G401 (cell line): ENCODE measurements around the gene SFXN5. TPM values are rescaled to one million over a fixed set of nuclear protein-coding genes. Genes with fewer than 3 reads are reported as not detected.

Experiments
- DNase-seq: peaks from one replicate; pipeline ENCODE4 v3.0.0-alpha.2; 2015; ENCODE audit warnings: low spot score
- in situ Hi-C: cut with HindIII; loops from 2 replicates; pipeline ENCODE4 v1.10.0; 2016; ENCODE audit warnings: low sequenced_read_pairs, mixed read lengths
- total RNA-seq: library from RNA; depleted of rRNA; stranded (reverse); fragments of >200 nt; shearing (Covaris generic); gene quantifications from 2 replicates; pipeline ENCODE4 v1.2.3, GENCODE V29; 2014

The SFXN5 gene
- total RNA-seq, 1 experiment from 2014 or later, result 24.6 TPM

DNA sequence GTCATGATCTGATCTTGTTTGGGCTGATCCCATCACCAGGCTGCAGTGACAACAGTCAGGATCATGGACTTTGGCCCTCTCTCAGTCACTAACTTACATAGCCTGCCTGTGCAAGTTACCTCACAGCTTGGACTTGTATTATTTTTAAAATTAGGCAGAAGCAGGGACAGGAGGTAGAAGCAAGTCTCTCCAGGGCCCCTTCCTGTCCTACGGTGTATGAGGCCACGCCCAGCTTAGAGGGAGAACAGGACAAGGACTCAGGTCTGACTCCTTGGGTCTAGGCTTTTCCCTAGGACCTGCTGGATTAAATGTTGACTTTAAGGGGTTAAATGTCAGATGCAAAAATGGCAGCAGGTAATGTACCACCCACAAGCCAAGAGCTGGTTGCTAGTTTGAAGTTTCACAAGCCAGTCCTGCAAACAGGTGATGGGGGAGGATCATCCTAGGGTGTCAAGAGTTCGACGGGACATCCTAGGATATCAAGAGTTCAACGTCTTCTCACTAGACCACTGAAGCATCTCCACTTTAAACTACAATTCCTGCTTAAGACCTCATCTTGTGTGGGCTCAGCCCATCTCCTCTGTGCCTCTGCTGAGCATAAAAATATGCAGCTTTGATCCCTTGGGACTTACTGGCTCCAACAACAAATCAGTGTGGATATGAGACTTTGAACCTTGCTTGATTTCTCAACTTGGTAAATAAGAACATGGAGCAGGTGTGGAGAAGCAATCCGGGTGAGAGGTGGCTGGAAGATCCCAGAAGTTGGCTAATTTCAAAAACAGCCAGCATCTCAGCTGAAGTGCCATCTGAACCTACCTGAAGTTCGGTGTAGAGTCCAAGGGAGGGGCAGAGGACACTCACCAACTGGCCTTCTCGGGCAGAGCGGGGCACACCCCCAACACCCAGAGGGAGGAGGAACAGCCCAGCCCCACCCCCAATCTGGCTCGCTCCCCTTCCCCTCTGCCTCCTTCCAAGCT lies 39.5 kb downstream of the SFXN5 start:
- DNase-seq, result no peak

DNA sequence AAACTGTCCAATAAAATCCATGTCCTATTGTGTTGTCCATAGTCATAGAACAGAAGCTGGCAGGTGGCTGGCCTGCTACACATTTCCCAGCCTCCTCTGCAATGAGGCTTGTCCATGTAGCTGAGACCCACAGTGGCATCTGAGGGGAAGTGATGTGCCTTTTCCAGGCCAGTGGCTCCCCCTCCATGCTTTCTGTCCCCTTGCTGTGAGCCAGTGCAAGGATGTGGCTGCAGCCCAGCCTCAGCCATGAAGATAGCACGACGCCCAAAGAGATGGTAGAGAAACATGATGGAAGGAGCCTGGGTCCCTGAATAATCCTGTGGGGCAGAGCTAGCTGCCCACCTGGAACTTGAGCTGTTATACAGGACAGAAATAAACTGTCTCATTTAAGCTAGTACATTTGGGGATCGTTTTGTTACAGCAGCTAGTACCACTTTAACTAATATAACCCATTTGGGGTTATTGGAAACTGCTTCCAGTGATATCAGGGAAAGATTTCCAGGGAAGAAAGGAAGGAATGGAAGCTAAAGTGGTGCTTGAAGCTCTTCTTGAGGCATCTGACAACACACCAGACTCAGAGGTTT lies 40.3 kb downstream of the SFXN5 start:
- in situ Hi-C loops, result no loop called here
- no peak for DNase-seq

More for the DNA sequence above, 39.5 kb downstream of the SFXN5 start:
- in situ Hi-C loops, result no loop called here

DNA sequence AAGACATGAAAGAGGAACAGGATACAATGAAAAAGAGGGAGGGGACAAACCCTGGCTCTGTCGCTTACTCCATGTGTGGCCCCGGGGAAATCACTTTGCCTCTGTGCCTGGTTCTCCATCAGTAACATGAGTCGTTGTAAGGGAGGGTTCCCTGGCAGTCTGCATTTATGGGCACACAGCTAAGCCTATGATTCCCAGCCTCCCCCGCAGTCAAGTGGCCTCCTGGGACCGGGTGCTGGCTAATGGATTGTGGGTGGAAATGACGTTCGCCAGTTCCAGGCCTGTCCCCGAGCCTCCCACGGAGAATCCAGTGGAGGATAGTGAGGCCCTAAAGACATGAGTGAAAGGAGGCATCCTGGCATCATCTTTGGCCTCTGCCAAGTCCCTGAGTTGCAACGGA lies 42.7 kb downstream of the SFXN5 start:
- in situ Hi-C loops, result no loop called here
- no peak for DNase-seq

DNA sequence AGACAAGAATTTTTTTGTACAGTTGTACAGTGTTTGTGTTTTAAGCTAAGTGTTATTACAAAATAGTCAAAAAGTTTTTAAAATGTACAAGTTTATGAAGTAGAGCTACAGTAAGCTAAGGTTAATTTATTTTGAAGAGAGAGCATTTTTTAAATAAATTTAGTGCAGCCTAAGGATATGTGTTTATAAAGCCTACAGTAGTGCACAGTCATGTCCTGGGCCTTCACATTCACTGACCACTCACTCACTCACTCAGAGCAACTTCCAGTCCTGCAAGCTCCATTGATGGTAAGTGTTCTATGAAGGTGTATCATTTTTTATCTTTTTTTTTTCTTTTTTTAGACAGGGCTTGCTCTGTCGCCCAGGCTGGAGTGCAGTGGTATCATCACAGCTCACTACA lies 44.2 kb downstream of the SFXN5 start:
- DNase-seq, result no peak
- in situ Hi-C loops, result no loop called here

DNA sequence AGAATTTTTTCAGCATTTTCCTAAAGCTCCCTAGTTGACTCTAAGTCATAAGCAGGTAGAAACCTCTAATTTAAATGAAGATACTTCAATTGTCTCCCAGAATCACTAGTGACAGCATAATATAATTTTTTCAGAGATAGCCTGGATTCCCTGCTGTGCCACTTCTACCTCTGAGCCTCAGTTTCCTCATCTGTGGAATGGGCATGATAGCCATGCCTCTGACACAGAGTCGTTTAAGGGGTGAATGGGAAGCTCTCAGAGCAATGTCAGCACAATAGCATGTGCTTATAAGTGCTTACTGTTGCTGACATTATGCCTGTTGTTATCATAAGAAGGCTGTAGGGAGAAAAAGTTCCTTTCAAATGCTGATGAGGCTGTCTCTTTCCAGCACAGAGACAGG lies 48.0 kb downstream of the SFXN5 start:
- no peak for DNase-seq
- in situ Hi-C loops, result no loop called here

DNA sequence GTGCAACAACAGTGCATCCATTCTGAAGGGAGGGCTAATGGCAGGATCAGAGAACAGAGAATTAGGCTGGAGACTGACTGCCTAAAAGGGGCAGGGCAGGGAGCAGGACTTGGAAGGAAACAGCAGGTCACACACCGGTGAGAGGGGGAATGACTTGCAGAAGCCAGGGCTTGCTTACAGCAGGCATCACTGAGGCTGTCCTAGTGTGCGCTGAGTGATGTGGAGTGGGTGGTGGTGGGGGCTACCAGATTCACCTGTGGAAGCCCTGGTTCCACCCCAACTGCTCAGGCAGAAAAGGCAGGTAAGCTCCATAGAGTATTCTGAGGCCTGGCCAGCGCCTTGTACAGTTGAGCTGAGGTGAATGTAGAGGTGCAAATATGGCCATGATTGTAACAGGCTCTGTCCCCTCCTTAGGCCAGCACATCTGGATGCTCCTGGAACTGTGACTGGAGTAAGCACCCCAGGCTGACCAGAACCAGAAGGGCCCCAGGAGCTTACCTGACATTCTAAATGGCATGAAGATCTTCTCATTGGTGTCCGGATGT lies 49.4 kb downstream of the SFXN5 start:
- in situ Hi-C loops, result no loop called here
- DNase-seq, result no peak

DNA sequence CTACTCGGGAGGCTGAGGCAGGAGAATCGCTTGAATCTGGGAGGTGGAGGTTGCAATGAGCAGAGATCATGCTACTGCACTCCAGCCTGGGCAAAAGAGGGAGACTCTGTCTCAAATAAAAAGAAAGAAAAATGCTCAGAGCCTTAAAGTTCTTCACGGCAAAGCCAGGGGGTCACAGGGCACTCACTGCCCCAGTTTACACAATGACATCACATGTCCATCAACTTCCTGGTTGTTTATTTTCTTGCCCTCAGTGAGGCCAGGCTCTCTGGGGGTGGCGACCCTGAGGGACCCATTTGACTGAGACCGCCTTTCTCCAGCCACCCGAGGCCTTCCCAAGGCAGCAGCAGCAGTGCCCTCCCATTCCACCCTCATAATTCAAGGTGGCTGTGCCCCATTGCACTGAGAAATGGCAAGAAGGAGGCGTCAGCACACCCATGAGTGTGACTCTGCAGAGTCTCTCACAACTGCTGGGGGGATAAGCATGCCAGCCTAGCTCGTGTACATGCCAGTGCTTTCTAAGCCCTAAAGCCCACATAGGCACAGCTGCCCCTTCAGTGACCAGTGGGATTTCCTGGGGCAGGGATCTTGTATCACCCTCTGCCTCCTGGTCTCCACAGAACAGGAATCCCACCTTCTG lies 50.0 kb downstream of the SFXN5 start:
- in situ Hi-C loops, result no loop called here
- no peak for DNase-seq

DNA sequence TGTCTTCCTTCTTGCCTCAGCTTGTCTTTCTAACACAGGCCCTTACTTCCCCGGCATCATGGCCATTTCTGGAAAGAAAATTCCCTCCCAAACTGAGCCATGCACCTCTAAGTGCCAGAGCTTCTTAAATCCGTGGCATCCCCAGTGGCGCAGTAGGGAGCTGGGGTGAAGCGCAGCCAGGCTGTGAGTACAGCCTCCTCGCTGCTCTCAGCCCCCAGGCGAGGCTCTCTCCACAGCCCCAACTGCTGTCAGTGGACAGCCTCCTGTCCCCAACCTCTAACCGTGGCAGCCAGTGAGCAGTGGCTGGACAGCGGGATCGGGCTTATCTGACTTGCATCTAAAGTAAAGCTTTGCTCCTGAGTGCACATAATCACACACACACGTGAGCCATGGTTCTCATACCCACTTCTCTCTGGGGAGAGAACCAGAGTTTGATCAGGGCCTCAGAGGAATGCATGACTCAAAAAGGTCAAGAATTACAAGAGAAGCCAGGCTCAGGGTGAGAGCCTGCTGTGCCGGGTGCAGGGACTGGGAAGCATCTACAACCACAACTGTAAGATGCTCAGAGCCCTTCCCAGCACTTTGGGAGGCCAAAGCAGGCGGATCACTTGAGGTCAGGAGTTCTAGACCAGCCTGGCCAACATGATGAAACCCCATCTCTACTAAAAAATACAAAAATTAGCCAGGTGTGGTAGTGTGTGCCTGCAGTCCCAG lies 50.7 kb downstream of the SFXN5 start:
- DNase-seq, result no peak
- in situ Hi-C loops, result no loop called here

DNA sequence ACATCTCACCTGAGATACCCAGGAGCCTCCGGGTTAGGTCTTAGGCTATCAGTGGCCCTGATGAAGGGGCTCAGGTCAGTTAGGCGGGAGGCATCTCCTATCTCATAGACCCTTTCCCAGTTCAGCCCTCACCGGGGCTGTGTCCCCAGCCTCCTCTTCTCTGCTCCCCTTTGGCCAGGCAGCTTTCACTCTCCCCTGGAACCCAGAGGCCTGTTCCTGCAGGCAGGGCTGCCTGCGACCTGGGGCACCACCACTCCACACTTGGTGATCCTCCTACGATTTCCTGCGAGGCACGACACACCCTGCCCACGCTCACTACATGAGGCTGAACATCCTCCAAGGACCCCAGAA lies 51.2 kb downstream of the SFXN5 start:
- no peak for DNase-seq
- in situ Hi-C loops, result no loop called here

DNA sequence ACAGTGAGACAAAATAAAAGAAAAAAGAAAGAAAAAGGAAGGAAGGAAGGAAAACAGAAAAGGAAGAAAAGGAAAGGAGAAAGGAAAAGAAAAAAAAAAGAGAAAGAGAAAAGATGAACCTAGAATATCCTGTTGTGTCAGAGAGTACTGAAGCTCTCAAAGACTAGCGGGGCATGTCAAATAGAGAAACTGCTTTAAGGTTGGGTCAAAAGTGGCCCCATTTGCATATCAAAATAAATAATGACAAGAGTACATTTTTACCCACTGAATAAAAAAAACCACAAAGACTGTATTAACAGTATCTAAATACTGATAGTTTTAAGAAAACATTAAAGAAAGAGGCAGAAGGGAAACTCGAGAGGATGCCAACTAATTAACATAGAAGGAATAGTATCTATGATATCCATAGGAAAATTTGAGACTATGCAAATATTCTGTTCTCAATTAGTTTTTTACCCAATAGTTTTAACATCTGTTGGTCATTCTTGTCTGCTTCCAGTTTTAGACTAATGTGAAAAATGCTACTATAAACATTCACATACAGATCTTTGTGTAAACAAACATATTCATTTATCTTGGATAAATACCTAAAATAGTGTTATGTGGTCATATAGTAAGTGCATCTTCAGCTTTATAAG lies 53.2 kb downstream of the SFXN5 start:
- in situ Hi-C loops, result no loop called here
- no peak for DNase-seq

DNA sequence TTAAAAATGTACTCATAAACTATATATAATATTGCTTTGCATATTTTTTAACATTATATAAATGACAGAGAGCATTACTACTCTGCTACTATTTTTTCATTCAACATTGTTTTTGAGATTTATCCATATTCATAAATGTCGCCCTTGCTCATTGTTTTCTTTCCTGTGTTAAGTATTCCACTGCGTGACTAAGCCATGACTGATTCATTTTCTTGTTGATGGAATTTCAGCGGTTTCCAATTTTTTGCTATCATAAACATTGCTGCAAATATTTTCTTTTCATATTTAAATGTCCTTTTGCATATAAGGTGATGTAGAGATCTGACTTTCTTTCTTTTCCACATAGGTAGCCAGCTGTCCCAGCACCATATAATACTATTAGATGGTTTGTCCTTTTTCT lies 57.6 kb downstream of the SFXN5 start:
- DNase-seq, result no peak
- in situ Hi-C loops, result no loop called here

DNA sequence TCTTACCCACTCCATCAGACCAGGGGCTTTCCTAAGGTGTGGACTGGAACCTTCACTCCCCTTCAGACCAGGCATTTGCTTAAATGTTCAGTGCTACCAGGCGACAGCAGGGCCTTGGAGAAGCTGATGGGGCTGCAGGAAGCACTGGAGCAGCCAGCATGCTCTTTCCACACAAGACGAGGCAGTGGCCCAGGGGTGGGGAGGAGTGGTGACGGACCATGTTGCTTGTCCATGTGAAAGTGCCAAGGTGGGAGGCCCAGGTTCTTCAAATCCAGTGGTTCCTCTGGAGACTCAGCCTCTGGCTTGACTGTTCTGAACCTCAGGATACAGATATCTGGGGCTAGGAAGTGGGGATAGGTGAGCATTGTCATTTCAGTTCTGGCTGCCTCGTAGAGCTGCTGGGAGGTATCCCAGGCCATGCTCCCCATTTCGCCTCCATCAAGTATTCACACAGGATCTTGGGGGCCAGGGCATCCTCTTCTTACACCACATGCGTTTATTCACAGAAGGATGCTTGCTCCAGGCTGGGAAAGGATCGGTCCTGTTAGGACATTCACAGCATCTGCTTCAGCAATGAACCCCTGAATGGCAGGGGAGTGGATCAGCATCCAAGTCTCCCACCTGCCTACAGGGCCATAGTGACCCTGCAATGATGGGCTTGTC lies 62.2 kb downstream of the SFXN5 start:
- in situ Hi-C loops, result no loop called here
- DNase-seq, result no peak

DNA sequence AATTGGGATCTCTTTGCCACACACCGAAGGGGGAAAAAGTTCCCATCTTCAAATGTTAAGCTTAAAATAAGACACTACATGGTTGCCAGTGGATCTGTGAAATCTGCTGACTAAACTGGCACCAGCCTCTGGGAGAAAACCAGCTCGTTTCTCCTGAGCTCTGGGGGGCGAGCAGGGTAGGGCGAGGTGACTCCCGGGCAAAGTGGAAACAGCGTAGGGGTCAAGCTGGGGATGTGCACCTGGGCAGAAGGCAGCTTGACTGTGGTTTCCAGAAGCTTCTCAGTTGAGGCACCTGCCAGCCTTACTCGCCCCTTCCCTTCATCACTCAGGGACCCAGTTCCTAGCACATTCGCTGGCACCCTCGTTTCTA lies 62.8 kb downstream of the SFXN5 start:
- in situ Hi-C loops, result no loop called here
- DNase-seq, result no peak

DNA sequence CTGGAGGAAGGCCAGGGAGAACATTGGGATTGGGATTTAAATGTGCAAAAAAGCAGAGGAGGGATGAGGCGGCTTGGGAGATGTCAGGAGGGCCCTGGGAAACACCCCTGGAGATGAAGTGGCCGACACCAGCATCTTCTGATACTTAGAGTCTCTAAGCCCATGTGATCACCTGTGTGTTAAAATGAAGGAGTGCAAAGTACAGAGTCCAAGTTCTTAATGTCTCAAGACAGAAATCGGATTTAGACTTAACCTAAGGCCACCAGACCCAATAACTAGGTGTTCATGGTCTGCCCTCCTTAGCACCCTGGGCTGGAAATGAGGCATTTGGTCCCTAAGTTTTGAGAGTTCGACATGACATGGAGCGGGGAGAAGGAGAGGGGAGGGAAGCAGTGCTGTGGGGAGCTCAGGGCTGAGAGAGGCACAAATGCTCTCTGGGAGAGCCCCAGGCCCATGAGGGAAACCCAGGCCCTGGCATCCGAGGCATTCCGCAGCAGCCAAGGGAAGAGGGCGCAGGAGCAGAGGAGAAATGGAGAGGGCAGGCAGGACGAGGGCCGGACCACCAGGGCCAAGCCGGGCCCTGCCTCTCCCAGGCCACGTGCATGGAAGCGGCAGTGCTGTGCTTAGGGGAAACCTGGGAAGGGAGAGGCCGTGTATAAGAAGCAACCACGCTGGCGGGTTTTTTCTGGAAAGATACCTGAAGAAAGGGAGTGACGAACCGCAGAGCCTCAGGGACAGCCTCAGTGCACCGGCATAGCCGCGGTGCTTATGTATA lies 63.3 kb downstream of the SFXN5 start:
- in situ Hi-C loops, result no loop called here
- no peak for DNase-seq

DNA sequence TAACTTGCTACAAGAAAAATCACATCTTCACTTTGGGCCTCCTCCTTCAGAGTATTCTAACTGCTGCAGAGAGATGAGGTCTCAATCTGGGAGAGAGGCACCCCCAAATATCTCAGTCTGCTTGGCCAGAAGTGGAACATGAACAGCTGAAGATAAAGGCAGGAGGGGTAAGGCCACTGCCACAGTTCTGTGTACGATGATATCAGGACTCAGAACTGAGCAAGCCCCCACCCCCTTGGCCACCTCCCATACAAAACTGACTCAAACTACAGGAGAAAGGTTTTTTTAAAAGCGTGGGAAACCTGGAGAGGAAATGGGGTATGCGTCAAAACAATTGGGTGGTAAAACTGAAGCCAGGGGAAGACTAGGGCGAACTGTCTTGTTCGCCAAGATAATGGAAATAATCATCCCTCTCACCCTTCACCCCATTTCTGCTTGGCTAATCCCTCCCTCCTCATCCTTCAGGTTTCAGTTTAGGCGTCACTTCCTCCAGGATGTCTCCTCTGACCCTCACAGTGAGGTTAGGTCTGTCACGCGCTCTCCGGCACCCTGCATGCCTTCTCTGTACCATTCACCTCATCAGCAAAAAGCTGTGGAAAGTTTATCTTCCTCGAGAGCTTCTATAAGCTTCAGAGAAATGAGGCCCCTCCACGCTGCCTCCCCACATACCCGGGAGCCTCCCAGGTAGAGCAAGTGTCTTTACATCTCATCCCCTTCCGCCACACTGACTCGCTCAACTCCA lies 64.4 kb downstream of the SFXN5 start:
- in situ Hi-C loops, result no loop called here
- no peak for DNase-seq

DNA sequence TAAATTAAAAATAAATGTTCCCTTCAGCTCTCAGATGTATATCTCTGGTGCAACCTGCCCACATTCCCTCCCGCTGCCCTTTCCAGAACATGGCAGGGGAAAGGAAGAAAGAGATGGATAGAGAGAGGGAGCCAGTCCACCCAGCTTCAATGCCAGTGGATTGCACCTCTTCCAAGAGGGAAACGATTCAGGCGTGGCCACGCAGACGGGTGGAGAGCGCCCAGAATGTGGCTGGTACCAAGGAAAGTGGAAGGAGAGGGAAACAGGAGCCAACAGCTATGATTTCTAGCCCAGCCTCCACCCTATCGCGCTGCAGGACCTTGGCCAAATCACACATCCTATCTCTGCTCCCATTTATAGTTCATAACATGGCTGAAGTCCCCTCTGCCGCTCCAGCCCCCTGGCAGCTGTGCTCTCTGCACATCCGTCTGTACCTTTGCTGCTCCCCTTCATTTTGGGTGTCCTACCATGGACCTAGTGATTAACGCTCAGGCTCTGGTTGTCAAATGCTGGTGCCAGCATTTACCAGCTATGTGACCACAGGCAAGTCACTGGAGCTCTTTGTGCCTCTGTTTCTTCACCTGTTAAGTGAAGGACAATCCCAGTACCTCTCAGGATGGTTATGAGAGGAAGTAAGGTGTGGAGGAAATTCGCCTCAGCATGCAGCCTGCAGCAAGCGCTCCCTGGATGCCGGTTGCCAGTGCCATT lies 66.5 kb downstream of the SFXN5 start:
- no peak for DNase-seq
- in situ Hi-C loops, result no loop called here

DNA sequence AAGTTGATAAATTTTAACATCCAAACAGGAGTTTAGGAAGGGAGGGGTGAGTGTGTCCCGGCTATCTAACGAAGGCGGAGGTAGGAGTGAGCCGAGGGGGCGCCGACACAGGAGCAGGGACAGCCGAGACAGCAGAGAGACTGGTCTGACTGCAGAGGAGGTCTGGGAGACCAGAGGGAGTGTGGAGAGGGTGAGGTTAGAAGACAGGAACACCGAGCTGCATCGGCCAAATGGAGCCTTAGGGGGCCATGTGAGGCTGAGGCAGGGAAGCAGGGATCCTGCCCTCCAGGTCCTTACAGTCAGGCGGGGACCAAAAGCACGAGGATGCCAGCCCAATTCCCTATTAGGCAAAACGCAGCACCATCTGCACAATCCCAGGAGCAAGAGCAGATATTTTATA lies 67.0 kb downstream of the SFXN5 start:
- no peak for DNase-seq

More for the DNA sequence above, 67.0 kb downstream of the SFXN5 start:
- in situ Hi-C loops, result no loop called here
